ENCODE results near the gene UCHL5. TPM values are rescaled to one million over a fixed set of nuclear protein-coding genes. Genes with fewer than 3 reads are reported as not detected.
"Not testable (repeated sequence)": the region's sequence is repeated elsewhere in the genome, so short reads cannot be mapped to it uniquely, and the experiment has no call there.

UCHL5 gene
- total and polyA plus RNA-seq, 7 donors: 19.9 to 47.6 (median 24.6) TPM

DNA sequence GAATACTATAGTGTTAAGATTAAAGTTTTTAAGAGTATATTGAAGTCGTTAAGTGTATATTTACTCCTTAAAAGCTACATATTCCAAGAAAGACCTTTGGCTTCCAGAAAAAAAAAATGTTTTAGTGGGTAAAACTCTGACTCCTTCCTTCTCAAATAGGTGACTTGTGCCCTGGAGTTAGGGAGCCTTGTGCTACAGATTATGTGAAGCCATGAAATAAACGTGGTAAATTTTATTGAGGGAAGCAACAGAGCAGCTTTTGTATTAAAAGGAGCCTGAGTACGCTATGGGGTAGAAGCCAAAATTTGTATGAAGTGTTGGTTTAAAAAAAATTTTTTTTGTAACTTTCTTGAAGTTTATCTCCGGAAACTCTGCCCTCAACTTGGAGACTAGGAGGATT, 1.2 kb upstream of the UCHL5 start:
- no peaks in the 10 kb centered on the region for H3K36me3 ChIP-seq
- intact Hi-C loops (cut with DNase I): loop anchor here (5.0 kb wide), 1 partner anchor 47 kb away; the partner anchor contains the start of gene GLRX2
- WGBS, 2 donors: 3 to 17% methylated on average over 4 of the region's 4 CpGs
- no peaks in the 10 kb centered on the region for H3K27me3 ChIP-seq
- H3K9me3 ChIP-seq: no peaks in the 10 kb centered on the region
- peak overlapping the region; percentile 77 to 97 (median 84) for H3K4me3 ChIP-seq
- peaks cover 0 to 48% (median 36%) of the 10 kb centered on the region in 4 donors for H3K4me1 ChIP-seq
- TF ChIP-seq POLR2A (IDR thresholded peaks at IDR 0.05) (no peak), POLR2AphosphoS5 (IDR thresholded peaks at IDR 0.05) (no peak), EP300 (IDR thresholded peaks at IDR 0.05) (no peak), CTCF (IDR thresholded peaks at IDR 0.05) (no peak)
- peak overlapping the region; percentile 96 to 99 (median 99) for H3K27ac ChIP-seq
- DNase-seq: no peak

GRCh38 chr1:193060115-193060403, 899 bp upstream of the UCHL5 start:
- 0% methylated on average over 9 of the region's 9 CpGs for WGBS, 2 donors
- TF ChIP-seq POLR2AphosphoS5 (IDR thresholded peaks at IDR 0.05): peak in 1 of 4 donors; percentile 12
- no peak for TF ChIP-seq EP300 (IDR thresholded peaks at IDR 0.05)
- TF ChIP-seq CTCF (IDR thresholded peaks at IDR 0.05): no peak
- intact Hi-C loops (cut with DNase I): loop anchor here (5.0 kb wide), 1 partner anchor 47 kb away; the partner anchor contains the start of gene GLRX2

DNA sequence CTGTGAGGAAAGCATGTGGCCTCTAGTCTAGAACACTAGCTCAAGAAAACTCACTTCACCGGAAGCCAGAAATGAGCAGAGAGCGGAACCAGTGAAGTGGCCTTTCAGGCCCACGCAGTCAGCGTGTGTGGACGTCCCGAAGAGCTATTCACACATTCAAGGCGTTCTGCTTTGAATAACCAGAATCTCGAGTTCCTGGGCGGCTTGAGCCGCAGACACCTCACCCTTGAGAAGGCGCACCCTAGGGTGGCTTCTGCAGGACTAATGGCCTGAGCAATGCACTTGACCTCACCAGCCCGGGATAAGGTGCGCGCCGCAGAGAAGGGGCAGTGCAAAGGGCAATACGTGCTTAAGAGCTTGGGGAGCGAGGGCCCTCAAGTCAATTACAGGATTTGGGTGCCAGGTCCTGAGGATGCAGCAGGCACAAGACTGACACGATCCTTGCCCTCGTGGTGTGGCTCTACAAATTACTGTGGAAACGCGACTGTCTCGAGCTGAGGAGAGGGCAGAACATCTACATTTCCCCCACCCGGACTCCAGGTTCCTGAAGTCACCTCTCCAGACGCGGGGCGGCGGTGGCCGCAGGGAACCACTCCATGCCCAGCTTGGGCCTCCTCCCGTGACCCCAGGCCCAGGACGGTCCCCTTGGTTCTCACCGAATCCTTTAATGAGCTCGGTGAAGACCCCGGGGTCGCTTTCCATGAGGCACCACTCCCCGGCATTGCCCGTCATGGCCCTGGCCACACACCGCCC, 455 bp downstream of the UCHL5 start:
- DNase-seq: peak; percentile 72
- H3K27me3 ChIP-seq: no peaks in the 10 kb centered on the region
- no peaks in the 10 kb centered on the region for H3K9me3 ChIP-seq
- H3K4me3 ChIP-seq: peak overlapping the region; percentile 77 to 97 (median 84)
- H3K36me3 ChIP-seq: no peaks in the 10 kb centered on the region
- peaks cover 0 to 43% (median 32%) of the 10 kb centered on the region in 4 donors for H3K4me1 ChIP-seq
- intact Hi-C loops (cut with DNase I): loop anchor here (1.0 kb wide), 2 partner anchors 64 to 251 kb away; partner anchors contain the start of gene CDC73
- TF ChIP-seq CTCF (IDR thresholded peaks at IDR 0.05): no peak
- no peak for TF ChIP-seq EP300 (IDR thresholded peaks at IDR 0.05)
- no peak for TF ChIP-seq POLR2AphosphoS5 (IDR thresholded peaks at IDR 0.05)
- no peak for TF ChIP-seq POLR2A (IDR thresholded peaks at IDR 0.05)
- peak overlapping the region; percentile 96 to 99 (median 99) for H3K27ac ChIP-seq
- 0 to 1% methylated on average over 37 of the region's 37 CpGs for WGBS, 2 donors

More at GRCh38 chr1:193060115-193060403, 899 bp upstream of the UCHL5 start:
- no peak for DNase-seq
- Histone ChIP-seq H3K4me3 (peak overlapping the region; percentile 77 to 97 (median 84)), H3K27ac (peak overlapping the region; percentile 96 to 99 (median 99)), H3K9me3 (no peaks in the 10 kb centered on the region), H3K27me3 (no peaks in the 10 kb centered on the region), H3K4me1 (peaks cover 0 to 48% (median 36%) of the 10 kb centered on the region in 4 donors), H3K36me3 (no peaks in the 10 kb centered on the region)

GRCh38 chr1:193054169-193054675, 4.9 kb downstream of the UCHL5 start:
- peaks cover 0 to 17% (median 12%) of the 10 kb centered on the region in 4 donors for H3K4me1 ChIP-seq
- TF ChIP-seq POLR2A (IDR thresholded peaks at IDR 0.05) (no peak), POLR2AphosphoS5 (IDR thresholded peaks at IDR 0.05) (no peak), EP300 (IDR thresholded peaks at IDR 0.05) (no peak), CTCF (IDR thresholded peaks at IDR 0.05) (no peak)
- H3K27ac ChIP-seq: no peak overlapping the region
- no peak overlapping the region for H3K4me3 ChIP-seq
- no peak for DNase-seq
- H3K27me3 ChIP-seq: no peaks in the 10 kb centered on the region
- 89 to 93% methylated on average over 4 of the region's 4 CpGs for WGBS, 2 donors
- intact Hi-C loops (cut with DNase I): no loop called here
- H3K36me3 ChIP-seq: peaks cover 0 to 17% (median 0%) of the 10 kb centered on the region in 4 donors
- no peaks in the 10 kb centered on the region for H3K9me3 ChIP-seq

DNA sequence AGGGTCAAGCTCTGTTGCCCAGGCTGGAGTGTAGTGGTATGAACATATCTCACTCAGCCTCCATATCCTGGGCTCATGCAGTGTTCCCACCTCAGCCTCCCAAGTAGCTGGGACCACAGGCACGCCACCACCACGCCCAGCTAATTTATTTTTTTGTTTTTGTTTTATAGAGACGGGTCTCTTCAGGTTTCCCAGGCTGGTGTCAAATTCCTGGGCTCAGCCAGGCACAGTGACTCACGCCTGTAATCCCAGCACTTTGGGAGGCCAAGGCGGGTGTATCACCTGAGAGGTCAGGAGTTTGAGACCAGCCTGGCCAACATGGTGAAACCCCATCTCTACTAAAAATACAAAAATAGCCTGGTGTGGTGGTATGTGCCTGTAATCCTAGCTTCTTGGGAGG, 10.2 kb downstream of the UCHL5 start:
- H3K4me1 ChIP-seq; H3K27me3 ChIP-seq; DNase-seq; H3K9me3 ChIP-seq; intact Hi-C loops (cut with DNase I); H3K4me3 ChIP-seq: not testable (repeated sequence)
- WGBS, 2 donors: 89 to 95% methylated on average over 5 of the region's 5 CpGs
- Histone ChIP-seq H3K36me3 (peaks cover 0 to 37% (median 0%) of the 10 kb centered on the region in 4 donors), H3K27ac (peak overlapping the region in 1 of 4 donors; percentile 16)
